PC-9 (cell line): ENCODE measurements around the gene FUBP3.

Experiments used
- EZH2 ChIP-seq: fragments of 200-600 bp; sonication (generic); IDR thresholded peaks from 2 replicates; pipeline ENCODE4 v1.8.0; 2017; ENCODE audit warnings: antibody characterized with exemption, low read depth
- TF ChIP-seq, protein P1 (sequence below): fragments of 200-600 bp; sonication (generic); conservative IDR thresholded peaks from 2 replicates; pipeline ENCODE4 v1.6.1; 2017; ENCODE audit warnings: mixed run types, antibody characterized with exemption, mild to moderate bottlenecking, moderate library complexity

DNA sequence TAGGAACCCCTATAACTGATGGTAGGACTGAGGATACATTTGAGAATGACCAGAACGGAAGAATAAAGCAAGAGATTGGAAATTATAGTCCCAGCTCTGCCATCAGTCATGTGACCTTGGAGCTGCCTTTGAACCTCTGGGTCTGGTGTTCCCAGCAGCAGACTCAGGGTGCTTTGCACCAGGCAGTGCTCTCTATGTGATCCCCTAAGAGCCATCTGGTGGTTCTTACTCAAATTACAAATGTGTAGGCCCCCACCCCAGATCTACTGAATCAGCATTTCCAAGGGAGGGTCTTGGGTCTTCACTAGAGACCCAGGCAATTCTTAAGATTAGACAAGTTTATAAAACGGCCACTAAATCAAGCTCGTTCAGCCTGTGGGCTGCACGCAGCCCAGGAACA, 44.8 kb downstream of the FUBP3 start:
- TF ChIP-seq, protein P1, sequence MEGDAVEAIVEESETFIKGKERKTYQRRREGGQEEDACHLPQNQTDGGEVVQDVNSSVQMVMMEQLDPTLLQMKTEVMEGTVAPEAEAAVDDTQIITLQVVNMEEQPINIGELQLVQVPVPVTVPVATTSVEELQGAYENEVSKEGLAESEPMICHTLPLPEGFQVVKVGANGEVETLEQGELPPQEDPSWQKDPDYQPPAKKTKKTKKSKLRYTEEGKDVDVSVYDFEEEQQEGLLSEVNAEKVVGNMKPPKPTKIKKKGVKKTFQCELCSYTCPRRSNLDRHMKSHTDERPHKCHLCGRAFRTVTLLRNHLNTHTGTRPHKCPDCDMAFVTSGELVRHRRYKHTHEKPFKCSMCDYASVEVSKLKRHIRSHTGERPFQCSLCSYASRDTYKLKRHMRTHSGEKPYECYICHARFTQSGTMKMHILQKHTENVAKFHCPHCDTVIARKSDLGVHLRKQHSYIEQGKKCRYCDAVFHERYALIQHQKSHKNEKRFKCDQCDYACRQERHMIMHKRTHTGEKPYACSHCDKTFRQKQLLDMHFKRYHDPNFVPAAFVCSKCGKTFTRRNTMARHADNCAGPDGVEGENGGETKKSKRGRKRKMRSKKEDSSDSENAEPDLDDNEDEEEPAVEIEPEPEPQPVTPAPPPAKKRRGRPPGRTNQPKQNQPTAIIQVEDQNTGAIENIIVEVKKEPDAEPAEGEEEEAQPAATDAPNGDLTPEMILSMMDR, result no peak
- TF ChIP-seq EZH2, result no peak
